ENCODE data around the gene NSD2.

DNA sequence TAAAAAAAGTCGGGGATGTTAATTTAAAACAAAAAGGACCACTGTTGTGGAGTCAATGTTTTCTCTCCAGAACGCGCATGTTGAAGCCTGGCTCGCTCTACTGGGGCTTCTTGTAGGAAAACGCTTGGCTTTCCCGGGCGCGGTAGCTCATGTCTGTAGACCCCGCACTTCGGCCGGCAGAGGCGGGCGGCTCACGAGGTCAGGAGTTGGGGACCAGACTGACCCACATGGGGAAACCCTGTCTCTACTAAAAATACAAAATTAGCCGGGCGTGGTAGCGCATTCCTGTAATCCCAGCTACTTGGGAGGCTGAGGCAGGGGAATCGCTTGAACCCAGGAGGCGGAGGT, 122.0 kb downstream of the NSD2 start:
- TF ChIP-seq, protein P1, sequence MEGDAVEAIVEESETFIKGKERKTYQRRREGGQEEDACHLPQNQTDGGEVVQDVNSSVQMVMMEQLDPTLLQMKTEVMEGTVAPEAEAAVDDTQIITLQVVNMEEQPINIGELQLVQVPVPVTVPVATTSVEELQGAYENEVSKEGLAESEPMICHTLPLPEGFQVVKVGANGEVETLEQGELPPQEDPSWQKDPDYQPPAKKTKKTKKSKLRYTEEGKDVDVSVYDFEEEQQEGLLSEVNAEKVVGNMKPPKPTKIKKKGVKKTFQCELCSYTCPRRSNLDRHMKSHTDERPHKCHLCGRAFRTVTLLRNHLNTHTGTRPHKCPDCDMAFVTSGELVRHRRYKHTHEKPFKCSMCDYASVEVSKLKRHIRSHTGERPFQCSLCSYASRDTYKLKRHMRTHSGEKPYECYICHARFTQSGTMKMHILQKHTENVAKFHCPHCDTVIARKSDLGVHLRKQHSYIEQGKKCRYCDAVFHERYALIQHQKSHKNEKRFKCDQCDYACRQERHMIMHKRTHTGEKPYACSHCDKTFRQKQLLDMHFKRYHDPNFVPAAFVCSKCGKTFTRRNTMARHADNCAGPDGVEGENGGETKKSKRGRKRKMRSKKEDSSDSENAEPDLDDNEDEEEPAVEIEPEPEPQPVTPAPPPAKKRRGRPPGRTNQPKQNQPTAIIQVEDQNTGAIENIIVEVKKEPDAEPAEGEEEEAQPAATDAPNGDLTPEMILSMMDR (IDR thresholded peaks at IDR 0.05) = no peak
- no peak for TF ChIP-seq POLR2A (IDR thresholded peaks at IDR 0.05)

Data from testis (tissue), 2 donors.